ENCODE results near the gene TOX2. TPM values are rescaled to one million over a fixed set of nuclear protein-coding genes. Genes with fewer than 3 reads are reported as not detected.

TOX2 gene, protein sequence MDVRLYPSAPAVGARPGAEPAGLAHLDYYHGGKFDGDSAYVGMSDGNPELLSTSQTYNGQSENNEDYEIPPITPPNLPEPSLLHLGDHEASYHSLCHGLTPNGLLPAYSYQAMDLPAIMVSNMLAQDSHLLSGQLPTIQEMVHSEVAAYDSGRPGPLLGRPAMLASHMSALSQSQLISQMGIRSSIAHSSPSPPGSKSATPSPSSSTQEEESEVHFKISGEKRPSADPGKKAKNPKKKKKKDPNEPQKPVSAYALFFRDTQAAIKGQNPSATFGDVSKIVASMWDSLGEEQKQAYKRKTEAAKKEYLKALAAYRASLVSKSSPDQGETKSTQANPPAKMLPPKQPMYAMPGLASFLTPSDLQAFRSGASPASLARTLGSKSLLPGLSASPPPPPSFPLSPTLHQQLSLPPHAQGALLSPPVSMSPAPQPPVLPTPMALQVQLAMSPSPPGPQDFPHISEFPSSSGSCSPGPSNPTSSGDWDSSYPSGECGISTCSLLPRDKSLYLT
- 3.4 TPM for polyA plus RNA-seq (2013, experiment 1 of 2)
- 3.7 TPM for polyA plus RNA-seq (2013, experiment 2 of 2)

DNA sequence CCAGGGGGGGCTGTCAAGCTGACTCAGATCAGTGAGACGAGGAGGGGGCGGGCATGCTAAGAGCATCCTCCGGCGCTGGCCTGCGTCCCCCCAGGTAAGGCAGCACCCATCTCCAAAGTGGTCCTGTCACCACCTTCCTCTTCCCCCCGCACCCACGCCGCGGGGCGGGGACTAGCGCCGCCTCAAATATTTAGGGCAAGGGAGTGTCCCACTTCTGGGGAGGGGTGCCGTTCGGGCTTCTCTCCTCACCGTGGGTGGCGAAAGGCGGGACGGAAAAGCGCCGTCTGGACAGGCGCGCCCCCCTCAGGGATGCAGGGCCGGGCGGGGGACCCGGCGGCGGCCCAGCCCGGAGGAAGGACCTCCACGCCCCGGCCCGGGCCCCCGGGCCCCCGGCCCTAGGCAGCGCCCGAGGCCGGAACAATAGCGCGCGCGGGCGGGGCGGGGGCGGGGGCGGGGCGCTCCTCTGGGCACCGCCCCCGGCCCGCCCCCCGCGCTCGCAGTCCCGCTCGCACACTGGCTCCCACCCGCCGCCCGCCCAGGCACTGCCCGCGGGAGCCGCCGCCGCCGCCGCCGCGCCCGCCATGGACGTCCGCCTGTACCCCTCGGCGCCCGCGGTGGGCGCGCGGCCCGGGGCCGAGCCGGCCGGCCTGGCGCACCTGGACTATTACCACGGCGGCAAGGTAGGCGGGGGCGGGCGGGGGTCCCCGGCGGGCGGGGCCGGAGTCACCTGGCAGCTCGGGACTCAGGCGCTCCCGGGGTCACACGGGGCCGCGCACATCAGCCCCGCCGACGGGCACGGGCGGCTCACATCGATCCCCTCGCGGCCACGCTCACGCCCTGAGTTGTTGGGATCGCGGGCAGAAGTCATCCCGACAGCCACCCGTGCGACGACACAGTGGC, at the start of gene TOX2:
TOX2 (plus strand) TSS at position 542 of the 900 bp plus-strand sequence; CDS start at position 582, 40 bp downstream.
- H2AK5ac ChIP-seq (ENCODE audit: low read length) = no peak within 1 kb of the TSS
- no peak within 1 kb of the TSS for H2BK5ac ChIP-seq (ENCODE audit: low read length)
- peak; percentile 24 for DNase-seq
- peak within 1 kb of the TSS; percentile 97 for H3K23ac ChIP-seq (ENCODE audit: low read length)
- WGBS (ENCODE audit: extremely low coverage, insufficient coverage, low lambda C conversion rate) = no CpG with 5 or more reads among the region's 111 CpGs
- H3K4me3 ChIP-seq (ENCODE audit: low read length) = peak within 1 kb of the TSS; percentile 26
- no peaks in the 10 kb centered on the region for H3K79me1 ChIP-seq (ENCODE audit: low read length)
- peak within 1 kb of the TSS; percentile 50 for H3K9ac ChIP-seq (ENCODE audit: low read length)
- H3K18ac ChIP-seq (ENCODE audit: low read length) = no peak within 1 kb of the TSS
- H3K4me1 ChIP-seq (ENCODE audit: control insufficient read depth, low read depth, low read length) = peaks cover 5% of the 10 kb centered on the region
- H3K27ac ChIP-seq (ENCODE audit: low read depth, low read length) = no peak within 1 kb of the TSS
- H2BK15ac ChIP-seq (replicated peaks; ENCODE audit: low read depth) = no peak within 1 kb of the TSS
- no peaks in the 10 kb centered on the region for H3K79me2 ChIP-seq (ENCODE audit: control insufficient read depth, insufficient read depth, low read length)
- peak within 1 kb of the TSS; percentile 84 for H3K56ac ChIP-seq (ENCODE audit: low read length)
- no peak within 1 kb of the TSS for H2BK120ac ChIP-seq (ENCODE audit: low read depth, low read length)
- H4K5ac ChIP-seq (ENCODE audit: low read length) = no peak within 1 kb of the TSS
- H3K27me3 ChIP-seq (ENCODE audit: insufficient read depth, low read length, poor library complexity) = peaks cover 2% of the 10 kb centered on the region
- no peak within 1 kb of the TSS for H3K4ac ChIP-seq (ENCODE audit: low read depth, low read length)
- no peak within 1 kb of the TSS for H4K8ac ChIP-seq (ENCODE audit: low read depth, low read length)
- H3K36me3 ChIP-seq (ENCODE audit: control insufficient read depth, insufficient read depth, low read length) = no peaks in the 10 kb centered on the region
- H3K4me2 ChIP-seq (ENCODE audit: low read length) = peak within 1 kb of the TSS; percentile 86

DNA sequence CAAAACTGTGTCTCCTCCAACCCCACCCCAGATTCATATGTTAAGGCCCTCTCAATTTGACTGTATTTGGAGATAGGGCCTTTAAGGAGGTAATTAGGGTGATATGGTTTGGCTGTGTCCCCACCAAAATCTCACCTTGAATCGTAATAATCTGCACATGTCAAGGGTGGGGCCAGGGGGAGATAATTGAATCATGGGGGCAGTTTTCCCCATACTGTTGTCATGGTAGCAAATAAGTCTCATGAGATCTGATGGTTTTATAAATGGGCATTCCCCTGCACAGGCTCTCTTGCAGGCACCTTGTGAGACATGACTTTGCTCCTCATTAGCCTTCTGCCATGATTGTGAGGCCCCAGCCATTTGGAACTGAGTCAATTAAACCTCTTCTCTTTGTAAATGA, 46.6 kb upstream of the TOX2 start:
- Histone ChIP-seq H2BK120ac (ENCODE audit: low read depth, low read length) (no peak overlapping the region), H3K27me3 (ENCODE audit: insufficient read depth, low read length, poor library complexity) (no peaks in the 10 kb centered on the region), H3K4me2 (ENCODE audit: low read length) (no peak overlapping the region), H3K4ac (ENCODE audit: low read depth, low read length) (no peak overlapping the region), H3K18ac (ENCODE audit: low read length) (no peak overlapping the region), H4K8ac (ENCODE audit: low read depth, low read length) (no peak overlapping the region), H3K79me1 (ENCODE audit: low read length) (no peaks in the 10 kb centered on the region), H3K4me1 (ENCODE audit: control insufficient read depth, low read depth, low read length) (no peaks in the 10 kb centered on the region), H3K27ac (ENCODE audit: low read depth, low read length) (no peak overlapping the region), H3K4me3 (ENCODE audit: low read length) (no peak overlapping the region), H3K56ac (ENCODE audit: low read length) (no peak overlapping the region), H2BK15ac (replicated peaks; ENCODE audit: low read depth) (no peak overlapping the region), H2BK5ac (ENCODE audit: low read length) (no peak overlapping the region), H4K5ac (ENCODE audit: low read length) (no peak overlapping the region), H3K36me3 (ENCODE audit: control insufficient read depth, insufficient read depth, low read length) (no peaks in the 10 kb centered on the region), H3K9ac (ENCODE audit: low read length) (no peak overlapping the region), H2AK5ac (ENCODE audit: low read length) (no peak overlapping the region), H3K79me2 (ENCODE audit: control insufficient read depth, insufficient read depth, low read length) (no peaks in the 10 kb centered on the region), H3K23ac (ENCODE audit: low read length) (no peak overlapping the region)
- WGBS (ENCODE audit: extremely low coverage, insufficient coverage, low lambda C conversion rate) = no CpG with 5 or more reads among the region's 1 CpG
- no peak for DNase-seq

DNA sequence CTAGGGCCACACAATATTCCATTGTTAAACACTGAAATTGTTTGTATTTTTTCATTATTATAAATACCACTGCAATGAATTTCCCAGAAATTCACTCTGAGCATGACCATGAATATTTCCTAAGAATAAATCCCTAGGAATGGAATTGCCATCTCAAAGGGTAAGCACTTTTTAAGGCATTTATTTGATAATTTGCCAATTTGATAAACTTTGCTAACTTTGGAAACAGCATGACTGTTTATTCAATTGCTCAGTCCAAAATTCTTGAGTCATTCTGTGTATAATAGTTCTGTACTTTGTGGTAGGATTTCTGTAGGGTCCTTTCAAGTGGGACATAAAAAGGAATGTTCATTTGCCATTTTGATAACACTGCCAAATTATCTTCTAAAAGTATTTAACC, 44.2 kb upstream of the TOX2 start:
- Histone ChIP-seq H3K9ac (ENCODE audit: low read length) (no peak overlapping the region), H2BK15ac (replicated peaks; ENCODE audit: low read depth) (no peak overlapping the region), H3K18ac (ENCODE audit: low read length) (no peak overlapping the region), H4K5ac (ENCODE audit: low read length) (no peak overlapping the region), H3K23ac (ENCODE audit: low read length) (no peak overlapping the region), H4K8ac (ENCODE audit: low read depth, low read length) (no peak overlapping the region), H3K4ac (ENCODE audit: low read depth, low read length) (no peak overlapping the region), H3K4me3 (ENCODE audit: low read length) (no peak overlapping the region), H3K79me2 (ENCODE audit: control insufficient read depth, insufficient read depth, low read length) (no peaks in the 10 kb centered on the region), H3K79me1 (ENCODE audit: low read length) (no peaks in the 10 kb centered on the region), H3K27ac (ENCODE audit: low read depth, low read length) (no peak overlapping the region), H2AK5ac (ENCODE audit: low read length) (no peak overlapping the region), H3K4me1 (ENCODE audit: control insufficient read depth, low read depth, low read length) (no peaks in the 10 kb centered on the region), H3K4me2 (ENCODE audit: low read length) (no peak overlapping the region), H3K27me3 (ENCODE audit: insufficient read depth, low read length, poor library complexity) (no peaks in the 10 kb centered on the region), H3K36me3 (ENCODE audit: control insufficient read depth, insufficient read depth, low read length) (no peaks in the 10 kb centered on the region), H3K56ac (ENCODE audit: low read length) (no peak overlapping the region), H2BK5ac (ENCODE audit: low read length) (no peak overlapping the region), H2BK120ac (ENCODE audit: low read depth, low read length) (no peak overlapping the region)
- DNase-seq = no peak

DNA sequence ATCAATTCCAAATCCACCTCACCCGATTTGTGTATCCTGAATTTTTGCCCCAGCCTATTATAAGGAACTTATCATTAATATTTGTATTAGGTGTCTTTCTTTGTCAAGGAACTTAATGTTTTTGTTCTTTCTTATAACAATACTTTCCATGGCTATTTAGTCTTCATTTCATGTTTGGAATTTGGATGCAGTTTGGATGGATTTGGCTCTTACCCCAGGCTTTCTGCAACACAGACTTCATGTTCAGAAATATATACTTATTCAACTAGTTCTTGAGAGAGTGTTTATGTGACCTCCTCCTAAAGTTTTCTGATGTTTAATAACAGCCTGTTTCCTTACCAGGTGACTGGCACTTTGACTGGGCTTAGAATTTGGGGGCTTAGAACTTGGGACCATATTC, 35.9 kb upstream of the TOX2 start:
- Histone ChIP-seq H3K18ac (ENCODE audit: low read length) (no peak overlapping the region), H3K36me3 (ENCODE audit: control insufficient read depth, insufficient read depth, low read length) (no peaks in the 10 kb centered on the region), H3K4me3 (ENCODE audit: low read length) (no peak overlapping the region), H3K27ac (ENCODE audit: low read depth, low read length) (no peak overlapping the region), H3K27me3 (ENCODE audit: insufficient read depth, low read length, poor library complexity) (no peaks in the 10 kb centered on the region), H2BK5ac (ENCODE audit: low read length) (no peak overlapping the region), H4K5ac (ENCODE audit: low read length) (no peak overlapping the region), H2BK120ac (ENCODE audit: low read depth, low read length) (no peak overlapping the region), H3K9ac (ENCODE audit: low read length) (no peak overlapping the region), H2AK5ac (ENCODE audit: low read length) (no peak overlapping the region), H2BK15ac (replicated peaks; ENCODE audit: low read depth) (no peak overlapping the region), H3K4me1 (ENCODE audit: control insufficient read depth, low read depth, low read length) (no peaks in the 10 kb centered on the region), H3K23ac (ENCODE audit: low read length) (no peak overlapping the region), H3K4ac (ENCODE audit: low read depth, low read length) (no peak overlapping the region), H3K79me1 (ENCODE audit: low read length) (no peaks in the 10 kb centered on the region), H3K4me2 (ENCODE audit: low read length) (no peak overlapping the region), H3K56ac (ENCODE audit: low read length) (no peak overlapping the region), H4K8ac (ENCODE audit: low read depth, low read length) (no peak overlapping the region), H3K79me2 (ENCODE audit: control insufficient read depth, insufficient read depth, low read length) (no peaks in the 10 kb centered on the region)
- DNase-seq = no peak
- WGBS (ENCODE audit: extremely low coverage, insufficient coverage, low lambda C conversion rate) = 100% methylated on average over 1 of the region's 1 CpG

DNA sequence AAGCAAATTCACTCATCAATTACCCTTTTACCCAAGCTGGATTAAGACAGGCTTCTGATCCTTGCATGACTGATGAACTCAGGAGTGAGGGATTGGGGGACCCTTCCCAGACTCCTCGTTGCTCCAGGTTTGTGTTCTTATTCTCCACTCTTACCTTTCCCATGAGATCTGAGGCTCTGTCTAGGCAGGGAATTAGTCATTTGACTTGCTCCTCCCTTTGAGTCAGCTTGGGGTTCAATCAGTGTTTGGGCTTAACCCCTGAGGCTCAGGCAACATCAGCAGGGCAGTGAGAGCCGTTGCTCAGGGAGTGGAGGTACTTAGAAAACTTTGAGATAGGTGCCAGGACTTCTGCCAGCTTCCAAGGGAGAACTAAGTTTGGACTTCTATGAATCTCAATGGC, 20.7 kb upstream of the TOX2 start:
- Histone ChIP-seq H3K4me2 (ENCODE audit: low read length) (no peak overlapping the region), H3K27me3 (ENCODE audit: insufficient read depth, low read length, poor library complexity) (no peaks in the 10 kb centered on the region), H3K4me1 (ENCODE audit: control insufficient read depth, low read depth, low read length) (peaks cover 6% of the 10 kb centered on the region), H3K56ac (ENCODE audit: low read length) (peak overlapping the region; percentile 43), H3K9ac (ENCODE audit: low read length) (no peak overlapping the region), H4K8ac (ENCODE audit: low read depth, low read length) (no peak overlapping the region), H3K4ac (ENCODE audit: low read depth, low read length) (no peak overlapping the region), H2BK120ac (ENCODE audit: low read depth, low read length) (no peak overlapping the region), H4K5ac (ENCODE audit: low read length) (no peak overlapping the region), H3K36me3 (ENCODE audit: control insufficient read depth, insufficient read depth, low read length) (no peaks in the 10 kb centered on the region), H3K18ac (ENCODE audit: low read length) (no peak overlapping the region), H2AK5ac (ENCODE audit: low read length) (no peak overlapping the region), H3K79me2 (ENCODE audit: control insufficient read depth, insufficient read depth, low read length) (no peaks in the 10 kb centered on the region), H3K79me1 (ENCODE audit: low read length) (no peaks in the 10 kb centered on the region), H3K27ac (ENCODE audit: low read depth, low read length) (no peak overlapping the region), H2BK5ac (ENCODE audit: low read length) (no peak overlapping the region), H3K4me3 (ENCODE audit: low read length) (no peak overlapping the region), H3K23ac (ENCODE audit: low read length) (no peak overlapping the region), H2BK15ac (replicated peaks; ENCODE audit: low read depth) (no peak overlapping the region)
- no peak for DNase-seq
- no CpG with 5 or more reads among the region's 2 CpGs for WGBS (ENCODE audit: extremely low coverage, insufficient coverage, low lambda C conversion rate)
